ENCODE data around the gene ZNF33B.
A peak's percentile ranks its signal among the peaks of the same experiment; 100 is the strongest.
"Not testable (repeated sequence)": the region's sequence is repeated elsewhere in the genome, so short reads cannot be mapped to it uniquely, and the experiment has no call there.

The ZNF33B gene

DNA sequence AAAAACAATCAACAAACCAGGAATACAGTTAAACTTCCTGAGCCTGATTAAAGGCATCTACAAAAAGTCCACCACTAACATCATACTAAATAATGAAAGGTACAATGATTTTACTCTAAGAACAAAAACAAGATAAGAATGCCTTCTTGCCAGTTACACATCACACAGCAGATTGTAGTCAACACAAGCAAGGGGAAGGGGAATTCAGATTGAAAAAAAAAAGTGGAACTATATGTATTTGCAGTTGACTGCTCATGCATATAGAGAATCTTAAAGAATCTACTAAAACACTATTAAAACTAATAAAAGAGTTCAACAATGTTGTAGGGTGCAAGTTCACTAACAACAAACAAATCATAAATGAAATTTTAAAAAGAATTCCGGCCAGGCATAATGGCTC is 28.5 kb downstream of the ZNF33B start:
- no peak for DNase-seq

DNA sequence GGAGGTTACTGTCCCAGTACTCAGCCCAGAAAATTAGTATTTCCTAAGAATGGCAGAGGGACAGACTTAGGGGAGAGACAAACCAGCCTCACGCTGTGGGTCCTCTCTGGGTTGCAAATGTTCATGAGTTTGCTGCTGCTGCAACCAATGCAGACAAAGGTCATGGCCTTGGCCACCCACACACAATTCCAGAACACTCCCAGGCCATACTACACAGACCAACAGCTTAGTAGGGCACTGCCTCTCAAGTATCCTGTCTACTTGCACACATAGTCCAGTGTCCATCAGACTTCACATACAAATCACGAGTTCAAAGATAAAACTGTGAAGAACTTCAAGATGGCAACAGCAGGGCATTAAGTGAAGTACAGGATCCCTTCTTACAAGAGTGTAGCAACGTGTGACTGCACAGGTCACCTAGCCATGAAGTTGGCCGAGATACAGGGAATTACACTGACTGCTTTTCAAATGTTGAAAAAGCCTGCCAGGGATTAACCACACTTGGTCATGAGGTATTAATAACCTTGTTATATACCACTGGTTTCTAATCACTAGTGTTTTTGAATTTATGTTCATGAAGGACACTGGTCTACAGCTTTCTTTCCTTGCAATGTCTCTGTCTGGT is 40.0 kb downstream of the ZNF33B start:
- DNase-seq: no peak

DNA sequence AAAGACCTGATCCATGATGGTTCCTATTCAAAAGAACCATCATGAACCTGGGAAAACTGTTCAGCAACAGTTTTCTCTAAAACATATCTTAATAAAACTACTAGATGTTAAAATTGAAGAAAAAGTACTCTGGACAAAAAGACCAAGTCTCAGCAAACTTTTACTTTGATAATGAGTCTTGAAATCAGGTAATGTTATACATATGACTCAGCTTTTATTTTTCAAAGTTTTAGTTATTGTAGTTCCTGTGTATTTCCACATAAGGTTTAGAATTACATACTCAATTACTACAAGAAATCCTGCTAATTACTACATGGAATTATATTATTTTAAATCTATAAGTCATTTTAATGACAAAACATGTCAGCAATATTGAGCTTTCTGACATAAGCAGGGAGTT is 42.2 kb downstream of the ZNF33B start:
- DNase-seq: no peak

DNA sequence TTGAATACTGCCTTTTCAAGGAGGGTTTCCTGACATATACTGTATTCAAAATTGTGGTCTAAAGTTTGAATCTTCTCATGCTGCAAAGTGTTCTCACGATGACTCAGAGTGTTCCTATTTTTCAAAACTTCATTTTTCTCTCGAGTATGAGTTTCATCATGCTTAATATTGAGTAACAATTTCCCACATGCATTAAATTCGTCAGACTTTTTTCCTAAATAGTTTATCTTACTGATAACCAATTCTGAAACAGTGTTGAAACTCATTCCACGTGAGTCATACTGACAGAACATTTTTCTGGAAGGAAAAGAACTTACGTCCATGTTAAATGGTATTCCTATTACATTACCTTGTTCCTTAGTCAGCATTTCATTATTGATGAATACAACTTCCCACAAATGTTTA is 44.1 kb downstream of the ZNF33B start:
- DNase-seq: no peak

DNA sequence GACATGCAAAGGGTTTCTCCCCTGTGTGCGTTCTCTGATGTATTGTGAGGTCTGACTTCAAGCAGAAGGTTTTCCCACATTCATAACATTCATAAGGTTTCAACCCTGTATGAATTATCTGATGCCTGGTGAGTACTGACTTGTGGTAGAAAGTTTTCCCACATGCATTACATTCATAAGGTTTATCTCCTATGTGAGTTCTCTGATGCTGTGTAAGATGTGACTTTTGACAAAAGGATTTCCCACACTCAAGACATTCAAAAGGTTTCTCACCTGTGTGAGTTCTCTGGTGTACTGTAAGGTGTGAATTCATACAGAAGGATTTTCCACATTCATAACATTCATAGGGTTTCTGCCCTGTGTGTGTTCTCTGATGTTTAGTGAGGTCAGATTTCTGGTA is 45.1 kb downstream of the ZNF33B start:
- no peak for DNase-seq

DNA sequence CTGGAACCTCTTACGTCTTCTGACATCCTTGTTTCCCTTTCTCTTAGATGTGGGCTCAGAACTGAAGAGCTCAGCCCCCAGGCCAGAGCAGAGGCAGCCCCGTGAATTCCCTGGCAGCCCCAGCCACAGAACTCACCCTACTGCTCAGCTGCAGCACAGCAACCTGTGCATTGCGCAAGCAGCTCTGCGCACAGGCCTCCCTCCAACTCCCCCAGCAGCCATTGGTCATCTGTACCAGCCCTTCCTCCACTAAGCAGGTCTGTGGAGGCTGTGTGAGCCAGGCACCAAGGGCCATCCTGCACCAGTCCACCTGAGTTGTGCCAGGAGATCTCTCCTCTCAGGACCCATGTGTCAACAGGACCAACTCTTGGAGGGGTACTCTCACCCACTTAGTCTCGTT is 54.5 kb downstream of the ZNF33B start:
- no peak for DNase-seq

DNA sequence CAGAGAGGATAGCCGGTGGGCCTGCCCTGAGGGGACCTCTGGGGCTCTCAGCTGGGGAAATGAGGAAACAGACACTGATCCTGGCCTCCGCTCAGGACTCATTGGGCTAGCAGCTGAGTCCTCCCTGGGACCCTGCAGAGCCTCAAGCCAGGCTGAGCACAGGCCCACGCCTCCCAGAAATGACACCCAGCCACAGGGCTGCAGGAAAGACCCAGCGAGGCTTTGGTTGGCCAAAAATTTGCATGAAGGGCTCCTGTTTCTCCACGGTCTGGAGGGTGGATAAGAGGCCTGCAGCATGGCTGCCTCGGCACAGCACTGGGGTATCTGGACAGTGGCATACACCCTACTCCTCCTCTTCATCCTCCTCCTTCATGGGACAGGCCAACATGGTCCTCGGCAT is 60.4 kb downstream of the ZNF33B start:
- no peak for DNase-seq

DNA sequence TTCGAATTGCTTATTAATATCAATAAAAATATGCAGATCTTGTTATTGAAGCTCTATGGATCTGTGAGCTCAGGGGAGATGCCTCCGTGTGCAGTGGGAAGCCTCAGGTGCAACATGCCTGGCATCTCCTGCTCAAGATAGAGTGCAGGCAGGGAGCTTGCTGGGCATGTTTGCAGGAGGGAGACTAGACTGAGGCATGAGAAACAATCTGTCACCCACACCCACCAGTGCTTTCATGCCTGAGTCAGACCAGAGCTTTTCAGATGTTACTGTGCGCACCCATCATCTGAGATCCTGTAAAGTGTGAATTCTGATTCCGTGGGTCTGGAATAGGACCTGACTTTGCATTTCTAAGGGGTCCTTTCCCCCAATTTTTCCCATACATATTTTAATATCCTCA is 62.0 kb downstream of the ZNF33B start:
- no peak for DNase-seq

DNA sequence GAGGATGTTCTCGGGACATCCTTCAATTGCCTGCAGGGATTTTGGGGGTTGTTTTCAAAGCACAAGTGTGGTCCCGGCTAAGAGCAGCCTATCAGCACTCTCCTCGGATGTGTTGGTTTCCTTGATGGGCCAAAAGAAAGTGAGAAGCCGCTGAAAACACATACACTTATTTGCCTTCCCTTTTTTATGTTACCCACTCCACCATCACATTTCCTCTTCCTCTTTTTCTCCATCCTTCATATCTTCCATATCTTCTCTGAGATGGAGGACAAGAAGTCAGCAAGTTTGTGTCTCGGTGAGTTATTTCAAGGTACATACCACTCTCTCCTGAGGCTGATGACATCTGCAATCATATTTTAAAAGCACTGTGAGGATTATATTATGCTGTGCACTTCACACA is 64.0 kb downstream of the ZNF33B start:
- no peak for DNase-seq

DNA sequence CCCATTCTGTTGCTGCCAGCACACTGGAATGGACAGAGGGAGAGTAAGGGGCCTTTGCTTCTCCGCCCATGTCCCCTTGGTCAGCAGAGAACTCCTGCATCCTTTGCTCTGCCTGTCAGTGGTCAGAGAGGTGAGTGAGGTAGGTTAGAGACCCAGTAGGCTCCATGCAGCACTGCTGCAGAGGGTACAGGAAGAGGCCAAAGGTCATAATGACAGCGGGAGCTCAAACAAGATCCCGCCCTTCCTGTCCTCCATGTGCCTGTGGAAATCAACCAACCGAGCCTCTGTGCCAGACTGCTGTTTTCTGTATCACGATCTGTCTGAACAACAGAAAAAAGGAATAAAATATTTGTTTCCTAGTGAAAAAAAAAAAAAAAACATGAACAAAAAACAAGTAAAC is 81.4 kb downstream of the ZNF33B start:
- DNase-seq: no peak

DNA sequence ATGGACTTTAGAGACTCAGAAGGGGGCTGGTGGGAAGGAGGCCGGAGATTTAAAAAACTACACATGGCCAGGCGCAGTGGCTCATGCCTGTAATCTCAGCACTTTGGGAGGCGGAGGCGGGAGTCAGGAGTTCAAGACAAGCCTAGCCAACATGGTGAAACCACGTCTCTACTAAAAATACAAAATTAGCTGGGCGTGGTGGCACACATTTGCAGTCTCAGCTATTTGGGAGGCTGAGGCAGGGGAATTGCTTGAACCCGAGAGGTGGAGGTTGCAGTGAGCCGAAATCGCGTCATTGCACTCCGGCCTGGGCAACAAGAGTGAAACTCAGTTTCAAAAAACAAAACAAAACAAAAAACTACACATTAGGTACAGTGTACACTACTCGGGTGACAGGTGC is 84.8 kb downstream of the ZNF33B start:
- DNase-seq: not testable (repeated sequence)

DNA sequence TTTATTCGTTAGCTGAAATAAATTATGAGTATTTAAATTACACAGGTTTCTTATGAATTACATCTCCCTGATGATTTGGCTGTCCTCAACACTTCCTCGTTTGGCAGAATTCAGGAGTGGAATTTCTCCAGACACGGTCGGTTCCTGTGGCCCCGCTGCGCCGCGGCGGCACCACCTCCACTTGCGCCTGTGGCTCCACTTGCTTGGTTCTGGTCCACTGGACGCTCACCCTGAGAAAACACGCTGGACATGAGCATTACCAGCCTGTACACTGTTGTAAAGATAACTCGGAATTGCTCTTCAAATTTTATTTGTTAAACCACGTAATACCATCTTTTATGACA is 85.3 kb downstream of the ZNF33B start:
- DNase-seq: no peak

DNA sequence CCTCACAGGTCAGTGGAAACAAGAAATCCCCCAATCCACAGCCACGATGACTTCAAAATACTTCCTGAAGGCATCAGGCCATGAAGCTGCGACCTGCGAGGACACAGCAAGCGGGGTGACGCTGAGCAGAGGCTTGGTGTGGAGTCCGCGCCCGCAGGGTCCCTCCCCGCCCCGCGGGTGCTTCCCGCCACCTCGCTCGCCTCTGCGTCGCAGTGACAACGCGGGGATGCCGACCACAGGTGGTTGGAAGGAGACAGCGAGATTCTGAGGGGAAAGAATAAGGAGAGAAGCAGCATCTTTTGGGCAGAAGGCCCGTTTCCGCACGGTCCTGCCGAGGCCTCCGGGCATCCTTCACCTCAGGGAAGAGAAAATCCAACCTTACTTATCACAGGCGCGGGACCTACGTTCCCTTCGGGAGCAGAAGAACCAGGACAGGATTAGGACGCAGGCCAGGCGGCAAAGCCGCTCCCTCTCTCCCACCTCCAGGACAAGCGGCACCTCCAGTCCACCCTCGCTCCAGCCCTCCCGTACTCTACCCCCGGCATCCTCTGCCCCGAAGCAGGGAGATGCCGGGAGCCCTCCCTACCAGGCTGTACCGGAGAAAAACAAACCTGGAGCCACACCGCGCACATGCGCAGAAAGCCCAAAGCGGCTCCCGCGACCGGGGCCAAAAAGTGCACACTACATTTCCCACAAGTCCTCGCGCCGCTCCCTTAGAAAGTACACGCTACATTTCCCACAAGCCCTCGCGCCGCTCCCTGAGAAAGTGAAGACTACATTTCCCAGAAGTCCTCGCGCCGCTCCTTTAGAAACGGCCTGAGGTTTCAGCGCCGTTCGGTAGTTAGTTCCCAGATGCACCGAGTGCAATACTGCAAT is 85.9 kb downstream of the ZNF33B start:
- DNase-seq: peak; percentile 91

DNA sequence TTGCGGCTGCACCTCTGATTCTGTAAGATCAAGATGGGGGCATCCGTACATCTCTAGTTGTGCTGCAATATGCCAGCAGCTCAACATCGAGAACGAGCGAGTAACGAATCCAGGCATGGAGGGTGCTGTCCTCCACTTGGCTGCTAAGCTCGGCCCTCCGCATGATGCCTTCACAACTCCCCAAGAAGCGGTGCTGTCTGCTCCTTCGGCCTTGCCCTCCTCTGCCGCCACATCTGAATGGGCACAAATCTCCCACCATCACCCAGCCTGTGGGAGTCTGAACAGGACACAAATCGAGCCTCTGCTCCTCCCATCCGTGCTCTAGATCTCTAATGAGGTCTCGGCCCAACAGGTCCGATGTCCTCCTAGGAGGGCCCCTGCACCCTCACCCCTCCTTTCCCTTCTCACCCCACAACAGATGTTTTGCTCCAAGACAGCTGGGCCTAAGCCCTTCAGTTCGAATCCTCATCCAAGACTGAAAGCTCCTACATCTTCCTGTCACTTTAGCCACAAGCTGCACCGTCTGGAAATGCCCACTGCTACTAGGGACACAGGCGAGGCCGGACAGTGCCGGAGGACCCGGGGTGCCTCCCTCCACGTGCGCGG is 86.7 kb downstream of the ZNF33B start:
- DNase-seq: no peak

DNA sequence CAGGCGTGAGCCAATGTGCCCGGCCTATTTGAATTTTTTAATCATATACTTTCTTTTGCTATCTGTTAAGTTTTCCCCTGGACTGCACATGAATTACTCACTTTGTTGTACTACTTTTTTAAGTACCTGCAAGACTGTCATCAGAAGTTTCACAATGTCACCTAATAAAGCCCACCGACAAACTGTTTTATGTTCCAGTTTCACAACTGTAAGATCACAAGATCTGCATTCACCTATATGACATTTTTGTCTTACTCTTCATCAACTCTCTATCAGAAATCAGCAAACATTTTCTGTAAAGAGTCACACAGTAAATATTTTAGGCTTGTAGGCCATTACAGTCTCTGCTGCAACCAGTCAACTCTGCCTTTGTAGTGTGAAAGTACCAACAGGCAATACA is 88.5 kb downstream of the ZNF33B start:
- DNase-seq: no peak

DNA sequence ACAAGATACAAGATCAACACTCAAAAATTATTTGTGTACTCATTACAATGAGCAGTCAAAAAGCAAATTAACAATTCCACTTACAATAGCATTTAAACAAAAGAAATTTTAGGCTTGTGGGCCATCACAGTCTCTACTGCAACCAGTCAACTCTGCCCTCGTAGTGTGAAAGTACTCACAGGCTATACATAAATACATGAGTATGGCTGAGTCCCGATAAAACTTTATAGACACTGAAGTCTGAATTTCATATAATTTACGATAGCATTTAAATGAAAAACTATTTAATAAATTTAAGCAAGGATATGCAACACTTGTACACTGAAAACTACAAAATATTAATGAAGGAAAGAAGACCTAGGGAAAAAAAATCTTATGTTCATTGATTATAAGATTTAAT is 90.1 kb downstream of the ZNF33B start:
- no peak for DNase-seq

DNA sequence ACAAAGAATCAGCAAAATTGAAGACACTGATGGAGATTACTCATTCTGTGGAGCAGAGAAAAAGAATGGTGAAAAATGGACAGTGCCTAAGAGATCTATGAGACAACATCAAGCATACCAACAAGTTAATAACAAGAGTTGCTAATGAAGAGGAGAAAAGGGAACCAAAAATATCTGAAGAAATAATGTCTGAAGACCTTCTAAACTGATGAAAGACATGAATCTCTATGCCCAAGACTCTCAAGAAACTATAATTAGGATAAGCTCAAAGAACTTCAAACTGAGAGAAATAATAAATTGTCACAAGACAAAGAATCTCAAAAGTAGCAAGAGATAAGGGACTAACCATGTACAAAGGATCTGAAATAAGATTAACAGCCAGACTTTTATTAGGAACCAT is 93.4 kb downstream of the ZNF33B start:
- DNase-seq: no peak

DNA sequence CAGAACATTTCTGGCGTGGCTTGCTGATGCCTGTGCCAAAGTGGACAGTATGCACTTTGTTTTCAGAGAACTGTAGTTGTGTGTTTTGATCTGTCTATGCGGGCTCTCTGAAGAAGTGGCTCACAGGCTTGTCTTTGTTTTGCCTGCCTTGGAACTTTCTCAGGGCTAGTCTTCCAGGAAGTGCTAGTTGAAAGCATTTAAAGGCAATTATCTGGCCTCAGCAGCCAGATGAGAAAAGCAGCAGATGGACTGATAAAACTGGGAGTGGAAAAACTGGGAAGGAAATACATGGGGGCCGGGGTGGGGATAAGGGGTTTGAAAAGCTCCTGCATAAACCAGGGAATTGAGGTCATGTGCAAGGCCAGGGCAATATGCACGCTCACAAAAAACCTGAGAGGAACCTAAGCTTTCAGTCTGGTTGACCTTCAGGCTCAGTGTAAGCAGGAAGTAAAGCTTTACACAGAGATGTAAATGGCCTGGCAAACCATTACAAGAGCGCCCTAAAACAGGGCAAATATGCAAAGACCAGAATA is 94.5 kb downstream of the ZNF33B start:
- DNase-seq: no peak
